Measurements from ENCODE around the gene WNT9B. TPM values are rescaled to one million over a fixed set of nuclear protein-coding genes. Genes with fewer than 3 reads are reported as not detected.

WNT9B gene
- total and polyA plus RNA-seq, 9 of the 15 experiments (the other 6 are each of a cell fraction or from before 2014, with no cell fraction given), result not detected

DNA sequence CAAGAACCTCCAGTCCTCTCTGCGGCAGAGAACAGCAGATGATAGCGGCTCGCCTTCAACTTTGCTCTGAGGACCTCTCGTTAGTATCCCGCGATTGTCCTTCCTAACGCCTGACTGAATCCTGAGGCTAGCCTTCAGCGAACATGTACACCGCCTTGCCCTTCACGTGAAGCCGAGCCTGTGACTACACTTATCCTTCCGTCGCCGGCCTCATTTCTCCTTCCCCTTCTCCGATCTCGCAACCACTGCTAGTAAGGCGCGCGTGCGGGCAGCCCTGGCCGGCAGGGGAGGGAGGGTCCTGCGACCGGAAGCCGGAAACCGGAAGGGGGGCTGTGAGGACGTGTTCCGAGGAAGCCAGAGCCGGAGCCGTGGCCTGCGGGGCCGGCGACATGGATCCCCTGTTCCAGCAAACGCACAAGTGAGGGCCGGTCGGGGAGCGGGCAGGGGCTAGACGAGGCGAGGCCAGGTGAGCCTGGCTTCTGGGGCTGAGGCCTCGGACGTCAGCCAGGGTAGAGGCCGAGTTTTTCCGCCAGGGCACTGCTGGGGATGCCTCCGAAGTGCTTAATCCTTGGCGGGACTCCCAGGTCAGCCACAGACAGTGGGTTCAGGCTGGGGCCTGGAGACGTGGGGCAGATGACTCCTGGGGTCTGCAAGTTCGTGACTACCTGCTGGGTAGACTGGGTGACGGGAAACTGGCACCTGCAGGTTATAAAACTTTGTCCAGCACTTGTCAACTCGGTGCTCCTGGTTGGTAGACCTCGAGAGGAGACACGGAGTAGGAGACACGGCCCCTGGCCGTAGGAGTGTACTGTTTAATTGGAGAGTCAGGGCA lies 71.6 kb downstream of the WNT9B start, which contains the start of gene GOSR2 (continued):
- TF ChIP-seq SMAD1 (IDR thresholded peaks at IDR 0.05; ENCODE audit: low read depth, low read length, partially characterized antibody), result no peak
- TF ChIP-seq TFAM (CRISPR knock-in tag; conservative IDR thresholded peaks at IDR 0.05), result no peak
- peak; percentile 96 for TF ChIP-seq KDM5B (IDR thresholded peaks at IDR 0.05; ENCODE audit: insufficient replicate concordance, low read depth, low read length)
- no peak for TF ChIP-seq BCL6 (CRISPR knock-in tag; IDR thresholded peaks at IDR 0.05)
- TF ChIP-seq SMC3 (conservative IDR thresholded peaks at IDR 0.05; ENCODE audit: insufficient read depth, low read depth, low read length), result no peak
- TF ChIP-seq, protein P1, sequence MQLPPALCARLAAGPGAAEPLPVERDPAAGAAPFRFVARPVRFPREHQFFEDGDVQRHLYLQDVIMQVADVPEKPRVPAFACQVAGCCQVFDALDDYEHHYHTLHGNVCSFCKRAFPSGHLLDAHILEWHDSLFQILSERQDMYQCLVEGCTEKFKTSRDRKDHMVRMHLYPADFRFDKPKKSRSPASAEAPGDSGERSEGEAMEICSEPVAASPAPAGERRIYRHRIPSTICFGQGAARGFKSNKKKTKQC (CRISPR knock-in tag; IDR thresholded peaks at IDR 0.05), result peak; percentile 42; the same call in 1 of the 2 replicates
- 0 out of 2 replicates have a peak, but pooled peaks have one; percentile 26 for TF ChIP-seq SOX6 (IDR thresholded peaks at IDR 0.05)
- TF ChIP-seq KLF1 (tag; IDR thresholded peaks at IDR 0.05), result peak; percentile 87
- TF ChIP-seq ZBTB8A (IDR thresholded peaks at IDR 0.05; ENCODE audit: partially characterized antibody), result no peak
- TF ChIP-seq WHSC1 (IDR thresholded peaks at IDR 0.05; ENCODE audit: low read length), result no peak
- no peak for TF ChIP-seq DNMT1 (IDR thresholded peaks at IDR 0.05)
- TF ChIP-seq HNRNPLL (IDR thresholded peaks at IDR 0.05; ENCODE audit: low read depth, low read length, poor library complexity, severe bottlenecking), result peak; percentile 47
- TF ChIP-seq, protein P2, sequence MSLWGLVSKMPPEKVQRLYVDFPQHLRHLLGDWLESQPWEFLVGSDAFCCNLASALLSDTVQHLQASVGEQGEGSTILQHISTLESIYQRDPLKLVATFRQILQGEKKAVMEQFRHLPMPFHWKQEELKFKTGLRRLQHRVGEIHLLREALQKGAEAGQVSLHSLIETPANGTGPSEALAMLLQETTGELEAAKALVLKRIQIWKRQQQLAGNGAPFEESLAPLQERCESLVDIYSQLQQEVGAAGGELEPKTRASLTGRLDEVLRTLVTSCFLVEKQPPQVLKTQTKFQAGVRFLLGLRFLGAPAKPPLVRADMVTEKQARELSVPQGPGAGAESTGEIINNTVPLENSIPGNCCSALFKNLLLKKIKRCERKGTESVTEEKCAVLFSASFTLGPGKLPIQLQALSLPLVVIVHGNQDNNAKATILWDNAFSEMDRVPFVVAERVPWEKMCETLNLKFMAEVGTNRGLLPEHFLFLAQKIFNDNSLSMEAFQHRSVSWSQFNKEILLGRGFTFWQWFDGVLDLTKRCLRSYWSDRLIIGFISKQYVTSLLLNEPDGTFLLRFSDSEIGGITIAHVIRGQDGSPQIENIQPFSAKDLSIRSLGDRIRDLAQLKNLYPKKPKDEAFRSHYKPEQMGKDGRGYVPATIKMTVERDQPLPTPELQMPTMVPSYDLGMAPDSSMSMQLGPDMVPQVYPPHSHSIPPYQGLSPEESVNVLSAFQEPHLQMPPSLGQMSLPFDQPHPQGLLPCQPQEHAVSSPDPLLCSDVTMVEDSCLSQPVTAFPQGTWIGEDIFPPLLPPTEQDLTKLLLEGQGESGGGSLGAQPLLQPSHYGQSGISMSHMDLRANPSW (CRISPR knock-in tag; IDR thresholded peaks at IDR 0.05), result no peak
- TF ChIP-seq TRIM28 (IDR thresholded peaks at IDR 0.05), result no peak
- TF ChIP-seq, protein P3, sequence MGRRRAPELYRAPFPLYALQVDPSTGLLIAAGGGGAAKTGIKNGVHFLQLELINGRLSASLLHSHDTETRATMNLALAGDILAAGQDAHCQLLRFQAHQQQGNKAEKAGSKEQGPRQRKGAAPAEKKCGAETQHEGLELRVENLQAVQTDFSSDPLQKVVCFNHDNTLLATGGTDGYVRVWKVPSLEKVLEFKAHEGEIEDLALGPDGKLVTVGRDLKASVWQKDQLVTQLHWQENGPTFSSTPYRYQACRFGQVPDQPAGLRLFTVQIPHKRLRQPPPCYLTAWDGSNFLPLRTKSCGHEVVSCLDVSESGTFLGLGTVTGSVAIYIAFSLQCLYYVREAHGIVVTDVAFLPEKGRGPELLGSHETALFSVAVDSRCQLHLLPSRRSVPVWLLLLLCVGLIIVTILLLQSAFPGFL (CRISPR knock-in tag; IDR thresholded peaks at IDR 0.05), result no peak
- TF ChIP-seq, protein P4, sequence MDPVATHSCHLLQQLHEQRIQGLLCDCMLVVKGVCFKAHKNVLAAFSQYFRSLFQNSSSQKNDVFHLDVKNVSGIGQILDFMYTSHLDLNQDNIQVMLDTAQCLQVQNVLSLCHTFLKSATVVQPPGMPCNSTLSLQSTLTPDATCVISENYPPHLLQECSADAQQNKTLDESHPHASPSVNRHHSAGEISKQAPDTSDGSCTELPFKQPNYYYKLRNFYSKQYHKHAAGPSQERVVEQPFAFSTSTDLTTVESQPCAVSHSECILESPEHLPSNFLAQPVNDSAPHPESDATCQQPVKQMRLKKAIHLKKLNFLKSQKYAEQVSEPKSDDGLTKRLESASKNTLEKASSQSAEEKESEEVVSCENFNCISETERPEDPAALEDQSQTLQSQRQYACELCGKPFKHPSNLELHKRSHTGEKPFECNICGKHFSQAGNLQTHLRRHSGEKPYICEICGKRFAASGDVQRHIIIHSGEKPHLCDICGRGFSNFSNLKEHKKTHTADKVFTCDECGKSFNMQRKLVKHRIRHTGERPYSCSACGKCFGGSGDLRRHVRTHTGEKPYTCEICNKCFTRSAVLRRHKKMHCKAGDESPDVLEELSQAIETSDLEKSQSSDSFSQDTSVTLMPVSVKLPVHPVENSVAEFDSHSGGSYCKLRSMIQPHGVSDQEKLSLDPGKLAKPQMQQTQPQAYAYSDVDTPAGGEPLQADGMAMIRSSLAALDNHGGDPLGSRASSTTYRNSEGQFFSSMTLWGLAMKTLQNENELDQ (CRISPR knock-in tag; IDR thresholded peaks at IDR 0.05; ENCODE audit: borderline replicate concordance), result no peak
- no peak; a peak in 1 of 4 replicates for TF ChIP-seq TRIM24 (IDR thresholded peaks at IDR 0.05)
- peak; percentile 92 for TF ChIP-seq XRCC5 (IDR thresholded peaks at IDR 0.05; ENCODE audit: low read depth, low read length)
- no peak for TF ChIP-seq RBM17 (IDR thresholded peaks at IDR 0.05; ENCODE audit: borderline replicate concordance, low read depth, low read length)
- TF ChIP-seq MEIS2 (IDR thresholded peaks at IDR 0.05; ENCODE audit: partially characterized antibody), result no peak
- no peak for TF ChIP-seq NFE2L1 (tag; IDR thresholded peaks at IDR 0.05; ENCODE audit: borderline replicate concordance, low read depth)
- no peak for TF ChIP-seq HLTF (IDR thresholded peaks at IDR 0.05)
- TF ChIP-seq CCAR2 (IDR thresholded peaks at IDR 0.05; ENCODE audit: low read depth, low read length), result no peak

All from K562 (cell line).